HG03039 (cell line): ENCODE data around the gene FBXO28.
"Not testable (repeated sequence)": the region's sequence is repeated elsewhere in the genome, so short reads cannot be mapped to it uniquely, and the experiment has no call there.

Experiments
- ATAC-seq: cut with Tn5 transposase; IDR thresholded peaks from one replicate; pipeline ENCODE4 v1.9.1; 2021; ENCODE audit warnings: mild to moderate bottlenecking, moderate library complexity; ENCODE audit not compliant: unreplicated experiment

Gene FBXO28

GRCh38 chr1:224113918-224114786 is at the start of gene FBXO28:
TSS of gene FBXO28 (plus strand) at chr1:224114111. CDS start at chr1:224114130, 19 bp downstream.
- peak; percentile 98 for ATAC-seq

GRCh38 chr1:224064150-224064549 is 49.8 kb upstream of the FBXO28 start:
- ATAC-seq: no peak

- no peak for ATAC-seq
These were observed 48.5 kb upstream of the FBXO28 start for GRCh38 chr1:224065455-224065854.

GRCh38 chr1:224067207-224067606 is 46.7 kb upstream of the FBXO28 start:
- no peak for ATAC-seq

GRCh38 chr1:224067621-224068457 is 46.1 kb upstream of the FBXO28 start:
- no peak for ATAC-seq

GRCh38 chr1:224068458-224069072 is 45.3 kb upstream of the FBXO28 start:
- ATAC-seq: no peak

GRCh38 chr1:224069138-224069537 is 44.8 kb upstream of the FBXO28 start:
- no peak for ATAC-seq

GRCh38 chr1:224070521-224070920 is 43.4 kb upstream of the FBXO28 start:
- ATAC-seq: no peak

- no peak for ATAC-seq
These were observed 37.5 kb upstream of the FBXO28 start for GRCh38 chr1:224076407-224076806.

- ATAC-seq: not testable (repeated sequence)
These were observed 34.3 kb upstream of the FBXO28 start for GRCh38 chr1:224079644-224080043.

GRCh38 chr1:224080115-224080774 is 33.7 kb upstream of the FBXO28 start:
- ATAC-seq: no peak

- no peak for ATAC-seq
These were observed 32.3 kb upstream of the FBXO28 start for GRCh38 chr1:224081604-224082003.

GRCh38 chr1:224082146-224082545 is 31.8 kb upstream of the FBXO28 start:
- ATAC-seq: no peak

- no peak for ATAC-seq
These were observed 29.0 kb upstream of the FBXO28 start for GRCh38 chr1:224084867-224085266.

- no peak for ATAC-seq
These were observed 28.3 kb upstream of the FBXO28 start for GRCh38 chr1:224085421-224086108.

GRCh38 chr1:224087286-224087794 is 26.6 kb upstream of the FBXO28 start:
- no peak for ATAC-seq

- no peak for ATAC-seq
These were observed 24.3 kb upstream of the FBXO28 start for GRCh38 chr1:224089583-224089982.

- no peak for ATAC-seq
These were observed 23.8 kb upstream of the FBXO28 start for GRCh38 chr1:224090116-224090515.

- no peak for ATAC-seq
These were observed 21.8 kb upstream of the FBXO28 start for GRCh38 chr1:224092111-224092510.

- ATAC-seq: no peak
These were observed 21.3 kb upstream of the FBXO28 start for GRCh38 chr1:224092601-224093000.
